HG03457 (cell line): ENCODE measurements around the gene HOXB9.

ENCODE experiments used
- ATAC-seq: cut with Tn5 transposase; IDR thresholded peaks from one replicate; pipeline ENCODE4 v1.9.1; 2021; ENCODE audit warnings: moderate number of reproducible peaks; ENCODE audit not compliant: unreplicated experiment

Gene HOXB9

DNA sequence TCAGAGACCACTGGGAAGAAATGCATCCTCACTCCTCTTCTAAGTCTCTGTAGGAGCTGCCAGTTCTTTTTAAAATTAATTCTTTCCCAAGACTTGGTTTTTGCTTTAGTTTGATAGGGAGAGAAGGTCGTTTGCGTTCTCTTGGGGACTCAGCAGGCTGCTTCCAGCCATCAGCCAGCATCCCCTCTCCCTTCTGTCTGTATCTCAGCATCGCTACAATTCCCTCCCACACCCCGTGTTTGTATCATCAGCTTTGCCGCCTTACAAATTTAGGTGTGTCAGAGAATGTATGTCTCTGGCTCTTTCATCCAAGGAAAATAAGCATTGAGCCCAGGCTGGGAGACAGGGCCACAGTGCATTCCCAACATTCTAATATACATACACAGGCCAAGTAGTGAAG is 26.8 kb downstream of the HOXB9 start:
- no peak for ATAC-seq

DNA sequence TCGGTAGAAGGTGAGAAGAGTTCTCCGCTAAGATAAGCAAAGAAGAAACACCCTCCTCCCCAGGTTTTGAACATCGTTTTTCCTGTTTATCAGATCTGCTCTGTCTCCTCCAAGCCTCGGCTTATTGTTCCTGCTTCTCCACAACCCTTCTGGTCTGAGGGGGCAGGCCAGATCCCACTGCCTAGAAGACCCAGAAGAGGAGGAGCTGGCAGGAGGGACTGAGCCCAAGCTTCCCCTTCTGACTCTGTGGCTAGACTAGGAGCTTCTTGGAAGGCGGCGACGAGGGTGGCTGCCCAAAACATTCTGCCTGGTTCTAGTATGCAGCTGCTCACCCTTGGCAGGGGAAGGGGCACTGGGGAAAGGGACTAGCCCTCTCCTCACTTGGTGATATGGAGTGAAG is 27.4 kb downstream of the HOXB9 start:
- no peak for ATAC-seq

DNA sequence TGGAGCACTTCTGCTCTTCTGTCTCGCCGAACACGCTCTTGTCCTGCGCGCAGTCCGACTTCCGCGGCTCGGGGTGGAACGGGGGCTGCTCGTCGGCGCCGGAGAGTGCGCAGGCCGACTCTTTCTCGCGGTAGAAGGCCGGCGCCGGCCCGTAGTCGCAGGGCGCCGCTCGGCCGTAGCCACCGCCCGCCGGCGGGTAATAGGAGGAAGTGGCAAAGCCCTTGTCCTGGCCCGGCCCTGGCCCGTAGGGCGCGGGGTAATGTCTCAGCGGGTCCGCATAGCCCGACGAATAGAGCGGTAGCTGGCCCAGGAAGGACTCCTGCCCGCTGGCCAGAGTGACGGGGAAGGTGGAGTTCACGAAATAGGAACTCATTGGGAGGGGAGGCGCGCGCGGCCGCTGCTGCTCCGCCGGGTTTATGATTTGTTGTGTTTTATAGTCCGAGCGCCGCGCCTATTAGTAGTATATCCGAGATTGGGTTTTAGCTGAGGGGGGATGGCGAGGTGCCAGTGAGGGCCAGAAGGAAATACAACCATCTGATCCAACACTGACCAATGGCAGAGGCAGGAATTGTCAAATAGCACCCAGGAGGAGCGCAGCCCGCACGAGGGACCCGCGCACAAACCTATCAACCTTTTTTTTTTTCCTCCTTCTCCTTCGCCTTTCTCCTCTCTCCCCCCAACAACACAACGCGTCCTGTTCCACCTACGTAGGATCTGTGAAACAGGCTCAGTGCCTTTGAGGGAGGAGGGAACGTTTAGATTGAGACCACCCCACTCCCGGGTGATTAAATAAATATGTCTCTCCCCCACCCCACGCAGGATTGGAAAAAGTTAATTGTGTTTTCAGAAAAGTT is 28.2 kb downstream of the HOXB9 start:
- ATAC-seq = no peak

DNA sequence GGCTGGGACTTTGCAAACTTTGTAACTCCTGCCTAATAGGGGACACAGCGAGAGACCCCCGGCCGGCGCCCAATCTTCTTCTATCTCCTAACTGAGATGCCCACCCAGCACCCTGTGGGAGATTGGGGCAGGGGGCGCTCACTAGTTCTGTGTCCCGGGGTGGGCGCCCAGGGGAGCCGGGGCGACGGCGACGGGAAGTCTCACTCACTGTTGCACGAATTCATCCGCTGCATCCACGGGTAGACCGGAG is 28.7 kb downstream of the HOXB9 start:
- no peak for ATAC-seq

DNA sequence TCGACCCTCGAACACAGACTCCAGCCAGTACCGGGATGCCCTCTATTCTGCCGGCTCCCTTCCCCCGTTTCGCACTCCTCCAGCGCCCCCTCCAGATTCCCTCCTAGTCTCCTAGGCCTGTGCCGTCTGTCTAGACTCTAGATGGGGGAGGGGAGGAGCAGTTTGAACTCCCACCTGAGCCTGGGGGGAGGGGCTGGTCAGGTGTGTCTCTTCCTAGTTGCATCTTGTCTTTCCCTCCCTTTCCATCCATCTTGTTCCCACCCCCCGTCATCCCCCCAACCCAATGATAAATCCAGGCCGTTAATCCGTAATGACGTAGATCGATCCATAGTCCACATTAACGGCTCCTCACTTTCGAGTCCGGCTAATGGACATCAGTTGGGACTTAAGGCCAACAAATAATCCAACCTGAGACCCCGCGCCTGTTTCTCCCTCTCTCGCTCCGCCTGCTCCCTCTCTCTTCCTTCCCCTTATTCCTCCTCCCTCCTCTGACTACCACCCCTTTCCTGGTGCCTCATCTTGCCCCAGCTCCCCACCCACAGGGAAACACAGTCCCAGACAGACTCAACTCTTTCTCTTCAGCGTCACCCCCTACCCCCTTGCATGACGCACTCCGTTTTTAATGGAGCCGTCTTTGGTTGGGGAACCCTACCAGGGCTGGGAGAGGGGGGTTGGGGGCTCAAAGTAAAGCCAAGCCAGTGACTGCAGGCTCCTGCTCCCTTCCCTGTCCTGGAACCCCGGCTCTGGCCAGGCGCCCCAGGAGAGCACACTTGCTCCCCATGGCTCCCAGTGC is 29.2 kb downstream of the HOXB9 start:
- no peak for ATAC-seq

DNA sequence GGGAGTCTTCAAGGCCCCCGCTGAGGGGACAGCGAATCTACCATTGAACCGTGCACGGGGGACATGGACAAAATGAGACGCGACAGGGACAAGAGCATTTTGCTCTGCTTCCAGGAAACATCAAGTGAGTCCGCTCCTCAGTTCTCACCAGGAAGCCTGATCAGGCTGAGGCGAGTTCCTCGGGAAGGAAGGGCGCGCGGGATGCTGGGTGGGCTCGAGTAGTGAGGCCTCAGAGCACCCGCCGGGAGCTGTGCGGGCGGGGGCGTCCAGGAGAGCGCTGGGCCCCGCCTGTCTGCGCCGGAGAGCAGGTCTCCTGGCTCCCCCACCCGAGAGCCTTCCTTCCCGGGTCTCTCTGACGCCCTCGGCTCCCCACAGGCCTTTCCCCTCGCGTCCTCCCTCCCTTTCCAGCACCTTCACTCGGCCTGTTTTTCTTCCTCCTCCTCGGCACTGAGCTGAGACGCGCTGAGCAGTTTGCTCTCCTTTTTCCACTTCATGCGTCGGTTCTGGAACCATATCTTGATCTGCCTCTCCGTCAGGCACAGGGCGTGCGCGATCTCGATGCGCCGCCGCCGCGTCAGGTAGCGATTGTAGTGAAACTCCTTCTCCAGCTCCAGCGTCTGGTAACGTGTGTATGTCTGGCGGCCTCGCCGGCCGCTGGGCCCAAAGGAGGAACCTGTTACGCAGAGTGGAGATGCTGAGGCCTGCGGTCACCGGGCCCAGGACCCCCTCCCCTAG is 30.0 kb downstream of the HOXB9 start:
- ATAC-seq = no peak

DNA sequence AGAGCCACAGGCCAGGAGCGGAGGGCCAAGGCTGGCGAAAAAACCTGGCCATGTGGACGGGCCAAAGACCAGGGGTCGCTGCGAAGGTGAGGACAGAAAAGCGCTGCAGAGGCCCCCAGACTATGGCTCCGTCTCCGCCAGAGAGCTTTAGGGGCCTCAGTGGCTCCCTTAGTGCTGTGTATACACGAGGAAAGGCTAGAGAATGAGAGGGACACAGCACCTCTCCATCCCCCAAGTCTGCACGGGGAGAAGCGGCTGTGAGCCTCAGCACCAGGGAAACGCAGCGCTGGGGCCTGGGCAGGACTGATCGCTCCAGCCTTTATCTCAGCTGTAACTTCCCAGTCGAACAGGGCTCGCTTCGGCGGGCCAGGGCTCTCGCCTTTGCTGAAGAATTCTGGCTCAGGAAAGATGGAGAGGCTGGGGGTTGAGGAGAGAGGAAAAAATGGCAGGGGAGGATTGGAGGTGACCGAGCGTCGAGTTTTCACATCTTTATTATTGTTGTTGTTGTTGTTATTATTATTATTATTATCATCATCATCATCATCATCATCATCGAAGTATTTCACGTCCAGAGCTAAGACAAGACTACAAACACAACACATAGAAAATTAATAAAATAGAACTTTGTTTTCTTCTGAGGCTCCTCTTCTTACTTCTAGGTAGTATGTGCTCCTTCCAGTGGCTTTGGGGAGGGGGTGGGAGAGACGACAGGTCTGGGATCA is 30.7 kb downstream of the HOXB9 start:
- no peak for ATAC-seq

DNA sequence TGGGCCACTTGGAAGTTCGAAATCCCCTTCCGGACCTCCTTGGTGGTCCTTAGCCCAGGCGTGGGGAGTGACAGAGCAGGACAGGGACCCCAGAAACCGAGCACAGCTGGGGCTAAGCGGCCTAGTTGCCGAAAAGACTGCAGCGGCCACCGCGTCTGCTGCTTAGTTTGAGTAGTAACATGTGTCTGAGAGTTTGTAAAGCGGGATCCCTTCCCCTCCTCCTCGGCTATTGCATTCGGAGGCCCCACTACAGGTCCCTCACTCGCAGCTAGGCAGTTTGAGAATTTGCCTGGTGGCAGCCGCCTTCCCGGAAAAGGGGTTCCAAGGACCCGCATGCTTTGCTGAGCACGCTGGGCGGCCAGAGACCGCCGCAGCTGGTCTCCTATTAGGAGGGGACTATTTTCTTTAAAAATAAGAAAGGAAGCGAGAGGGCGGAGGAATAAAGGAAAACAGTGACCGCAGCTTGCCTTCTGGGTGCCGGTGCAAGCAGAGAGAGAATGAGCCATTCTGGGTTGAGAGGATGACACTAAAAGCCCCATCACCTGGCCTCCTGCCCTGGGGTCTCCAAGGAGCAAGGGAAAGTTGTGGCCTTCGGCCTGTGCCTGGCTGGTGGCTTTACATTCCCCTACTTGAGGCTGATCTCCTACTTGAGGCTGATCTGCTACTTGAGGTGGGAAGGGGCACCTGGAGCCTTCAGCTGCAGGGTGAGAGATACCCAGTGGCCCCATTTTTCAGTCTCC is 31.4 kb downstream of the HOXB9 start:
- ATAC-seq = no peak

DNA sequence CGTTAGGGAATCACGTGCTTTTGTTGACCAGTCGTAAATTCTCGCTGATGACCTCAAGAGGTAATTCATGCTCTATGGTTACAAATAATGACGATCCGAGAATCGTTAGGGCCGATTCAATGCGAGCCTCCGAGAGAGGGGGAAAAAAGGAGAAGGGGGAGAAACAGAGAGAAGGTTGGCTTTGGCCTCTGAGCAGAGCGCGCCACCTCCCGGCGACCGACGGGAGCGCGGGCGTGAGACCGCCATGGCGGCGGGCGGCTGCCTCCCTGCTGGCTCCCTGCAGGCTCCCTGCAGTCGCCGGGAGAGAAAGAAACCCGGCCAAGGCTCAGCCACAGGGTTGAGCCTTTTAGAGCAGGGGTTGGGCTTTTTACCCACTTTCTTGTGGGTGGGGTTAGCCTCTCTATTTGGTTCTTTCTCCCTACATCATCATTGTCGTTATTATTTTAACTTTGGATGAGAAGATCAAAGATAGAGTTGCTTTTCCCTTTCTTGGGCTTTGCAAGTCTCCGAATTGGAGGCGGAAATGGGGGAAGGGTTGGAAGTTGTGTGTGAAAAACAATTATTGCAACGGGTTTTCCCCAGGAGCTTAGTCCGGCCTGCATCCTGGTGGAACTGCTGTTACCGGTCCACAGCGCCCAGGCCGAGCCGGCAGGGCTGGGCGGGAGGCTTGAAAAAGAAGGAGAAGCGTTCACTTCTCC is 32.2 kb downstream of the HOXB9 start:
- ATAC-seq = no peak

DNA sequence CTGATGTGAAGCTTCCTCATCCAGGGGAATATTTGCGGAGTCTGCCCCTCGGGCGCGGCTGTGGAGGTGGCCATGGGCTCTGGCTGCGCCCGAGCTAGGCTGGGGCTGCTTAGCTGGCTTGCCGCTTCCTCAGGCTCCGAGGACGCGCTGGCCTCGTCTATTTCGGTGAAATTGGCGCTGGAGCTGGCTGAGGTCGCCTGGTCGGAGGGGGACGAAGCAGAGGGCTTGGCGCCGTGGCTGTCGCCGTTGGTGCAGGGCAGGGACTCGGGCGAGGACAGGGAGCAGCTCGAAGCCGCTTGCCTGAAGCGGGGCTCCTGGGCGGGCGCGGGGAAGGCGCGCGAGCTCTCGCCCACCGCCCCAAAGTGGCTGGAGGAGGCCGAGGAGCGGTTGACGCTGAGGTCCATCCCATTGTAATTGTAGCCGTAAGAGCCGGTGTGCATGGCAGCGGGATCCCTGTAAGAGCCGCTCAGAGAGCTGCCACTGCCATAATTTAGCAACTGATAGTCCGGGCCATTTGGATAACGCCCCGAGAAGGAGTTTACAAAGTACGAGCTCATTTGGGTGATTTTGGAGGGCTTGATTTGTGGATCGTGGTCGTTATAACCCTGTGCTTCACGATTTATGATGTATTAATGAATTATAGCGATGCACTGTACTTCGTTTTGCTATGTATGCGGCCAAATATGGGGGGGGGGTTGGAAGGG is 32.9 kb downstream of the HOXB9 start, which contains the start of gene HOXB5:
Gene HOXB5, minus strand, starts transcription at position 654 of the 704 bp plus-strand sequence. Its CDS starts 97 bp downstream, at position 557.
- no peak for ATAC-seq

DNA sequence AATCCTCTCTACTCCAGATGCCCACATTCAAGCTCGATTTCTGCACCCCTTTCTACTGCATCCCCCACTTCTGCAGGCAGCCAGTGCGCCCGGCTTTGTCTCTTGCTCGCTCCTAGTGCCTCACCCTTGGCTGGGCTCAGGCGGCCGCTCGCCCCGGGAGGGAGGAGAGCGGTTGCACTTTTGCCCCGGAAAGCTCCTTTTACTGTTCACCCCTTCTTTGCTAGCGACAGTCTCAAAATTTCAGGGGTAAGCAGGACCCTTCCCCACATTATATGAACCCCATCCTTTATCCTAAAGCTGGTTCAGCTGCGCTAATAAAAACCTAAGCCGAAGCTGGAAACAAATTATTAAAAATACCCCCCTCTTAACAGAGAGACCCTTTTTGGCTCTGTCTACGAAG is 33.6 kb downstream of the HOXB9 start:
- ATAC-seq = no peak

DNA sequence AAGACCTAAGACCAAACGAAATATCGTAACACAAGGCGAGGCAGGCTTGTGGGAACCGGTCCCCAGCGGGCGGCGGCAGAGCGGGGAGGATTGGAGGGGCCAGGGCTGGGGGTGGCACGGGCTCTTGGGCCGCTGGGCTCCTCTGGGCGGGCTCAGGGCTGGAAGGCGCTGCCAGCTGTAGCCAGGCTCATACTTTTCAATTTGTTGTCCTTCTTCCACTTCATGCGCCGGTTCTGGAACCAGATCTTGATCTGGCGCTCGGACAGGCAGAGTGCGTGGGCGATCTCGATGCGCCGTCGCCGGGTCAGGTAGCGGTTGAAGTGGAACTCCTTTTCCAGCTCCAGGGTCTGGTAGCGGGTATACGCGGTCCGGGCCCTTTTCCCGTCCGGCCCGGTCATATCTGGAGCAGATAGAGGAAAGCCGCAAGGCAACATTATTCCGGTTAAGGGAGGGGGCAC is 34.1 kb downstream of the HOXB9 start:
- no peak for ATAC-seq

DNA sequence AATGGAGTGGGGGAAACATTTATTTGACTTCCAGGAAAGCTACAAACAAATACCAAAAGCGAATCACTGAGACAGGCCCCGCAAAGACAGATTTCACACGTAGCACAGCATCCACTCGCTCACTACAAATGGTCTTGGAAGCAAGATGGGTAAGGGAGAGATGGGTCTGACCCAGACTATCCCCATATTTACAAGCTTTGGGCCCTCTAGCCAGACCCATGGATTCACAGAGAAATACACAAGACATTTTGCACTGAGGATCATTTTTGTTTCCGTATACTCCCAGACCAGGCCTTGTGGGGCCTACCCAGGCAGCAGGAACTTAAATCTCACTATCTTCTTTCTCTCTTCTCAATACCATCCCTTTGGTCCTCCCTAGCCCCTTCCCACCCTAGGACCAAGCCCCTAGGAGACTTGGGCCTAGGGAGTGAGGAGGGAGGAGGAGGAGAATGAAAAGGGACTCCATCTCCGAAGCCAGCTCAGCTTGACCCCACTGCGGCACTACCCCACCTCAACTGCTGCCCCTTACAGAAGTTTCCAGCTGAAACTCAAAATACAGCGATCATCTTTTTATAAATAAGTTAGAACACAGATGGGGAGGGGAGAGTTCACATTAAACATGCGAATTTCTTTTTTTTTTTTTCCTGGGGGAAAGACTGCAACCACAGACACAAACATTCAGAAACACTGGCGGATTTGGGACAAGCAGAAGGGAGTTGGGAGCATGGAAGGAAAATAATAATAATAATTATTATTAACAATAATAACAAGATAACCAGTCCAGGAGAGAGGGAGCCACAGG is 34.7 kb downstream of the HOXB9 start:
- ATAC-seq = no peak

DNA sequence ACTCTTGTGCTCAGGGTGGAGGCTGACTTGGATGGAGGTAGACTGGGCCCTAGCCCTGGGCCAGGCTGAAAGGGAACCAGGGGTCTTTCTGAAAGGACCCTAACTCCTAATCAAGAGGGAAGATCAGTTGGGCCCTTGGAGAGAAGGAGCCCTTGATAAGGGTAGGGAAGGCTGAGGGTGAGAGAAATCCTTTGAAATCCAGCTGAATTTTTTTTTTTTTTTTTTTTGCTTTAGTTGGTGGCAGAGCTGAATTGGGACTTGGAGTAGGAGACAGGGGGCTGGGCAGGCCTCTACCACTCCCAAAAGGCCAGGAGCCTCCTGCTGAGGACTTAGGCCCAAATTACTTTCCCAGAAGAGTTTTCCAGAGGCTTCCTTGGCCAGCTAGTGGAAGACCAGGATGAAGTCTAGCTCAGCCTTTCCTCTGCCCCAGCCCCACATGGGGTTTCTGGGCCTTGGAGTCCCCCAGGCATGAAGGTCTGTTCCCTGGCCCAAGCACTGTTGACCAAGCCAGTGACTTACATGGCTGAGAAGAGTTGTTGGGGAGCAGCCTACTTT is 35.5 kb downstream of the HOXB9 start:
- ATAC-seq = no peak

DNA sequence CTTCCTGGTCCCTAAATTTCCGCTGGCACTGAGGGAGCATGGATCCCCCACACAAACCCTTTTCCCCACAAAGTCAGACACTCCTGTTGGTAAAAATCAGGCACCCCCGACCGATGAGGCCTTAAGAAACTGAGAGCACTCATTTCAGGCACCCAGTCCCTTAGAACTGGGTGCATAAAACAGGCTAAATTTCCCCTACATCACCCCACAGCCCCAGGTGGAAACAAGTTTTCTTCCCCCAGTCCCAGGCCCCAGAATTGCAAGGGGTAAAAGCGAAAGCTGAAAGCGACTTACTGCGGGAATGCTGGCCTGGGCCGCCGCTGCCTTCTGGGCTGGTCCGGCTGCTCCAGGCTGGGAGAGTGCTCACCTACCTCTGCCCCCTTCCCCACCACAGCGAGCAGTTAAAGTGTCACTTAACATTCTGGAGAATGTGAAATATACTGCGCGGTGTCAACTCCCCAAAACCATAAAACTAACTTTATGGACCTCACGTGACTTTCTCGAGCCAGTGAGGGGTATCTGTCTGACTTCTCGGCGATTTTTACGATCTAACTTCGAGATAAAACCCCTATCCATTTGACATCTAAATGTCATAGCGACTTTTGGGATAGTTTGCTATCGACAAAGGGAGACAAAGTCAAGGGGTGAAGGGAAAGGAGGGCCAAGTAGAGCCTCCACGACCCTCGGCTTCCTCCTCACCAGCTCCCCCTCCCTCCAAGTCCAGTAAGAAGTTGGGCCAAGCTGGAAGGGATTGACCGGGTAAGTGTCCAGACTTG is 36.1 kb downstream of the HOXB9 start, which contains the start of gene HOXB3:
Gene HOXB3, minus strand, starts transcription at position 411 of the 776 bp plus-strand sequence. CDS start 37,767 bp downstream, outside the sequence.
- no peak for ATAC-seq

DNA sequence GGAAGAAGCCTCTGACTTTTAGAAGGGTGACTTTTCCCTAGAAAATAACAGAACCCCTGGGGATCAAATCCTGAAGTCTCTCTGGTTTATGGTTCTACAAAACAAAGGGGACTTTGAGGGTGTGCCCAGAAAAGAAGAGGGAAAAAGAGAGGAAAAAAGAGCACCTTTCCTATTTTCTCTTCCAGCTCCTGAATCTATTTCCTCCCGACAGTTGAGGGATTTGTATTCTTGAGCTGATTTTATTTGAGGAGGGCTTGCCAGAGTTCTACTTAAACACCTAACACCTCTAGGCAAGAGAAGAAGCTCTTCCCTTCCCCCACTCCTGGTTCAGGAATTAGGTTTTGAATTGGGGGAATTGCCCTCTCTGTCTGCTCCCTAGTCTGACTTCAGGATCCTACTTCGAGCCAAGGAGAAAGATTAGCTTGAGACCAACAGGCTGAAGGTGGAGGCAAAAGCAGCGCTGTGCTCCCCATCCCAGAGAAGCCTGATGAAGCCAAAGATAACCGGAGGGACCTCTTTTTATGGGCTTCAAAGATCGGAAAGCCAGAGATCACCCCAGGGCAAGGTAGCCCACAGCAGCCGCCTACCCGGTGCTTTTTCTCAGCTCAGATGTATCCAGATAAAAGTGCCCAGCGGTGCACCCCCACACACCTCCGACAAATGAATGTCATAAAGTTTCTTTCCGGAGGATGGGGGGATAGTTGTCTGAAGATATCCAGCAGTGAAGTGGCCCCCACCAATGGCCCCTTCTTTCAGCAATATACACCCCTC is 36.9 kb downstream of the HOXB9 start:
- no peak for ATAC-seq
